Tibial nerve (tissue), 4 donors: Measurements from ENCODE around the gene ZFYVE28. TPM values are rescaled to one million over a fixed set of nuclear protein-coding genes. Genes with fewer than 3 reads are reported as not detected.

Source experiments
- DNase-seq, 2 donors: peaks; one replicate each; pipeline ENCODE4 v3.0.0-alpha.2; 2019; ENCODE audit warnings: low spot score in 2 of 2
- H3K27ac ChIP-seq, 4 donors: fragments of 200-600 bp; sonication (generic) in 3 of 4; one replicate each; pipeline ENCODE4 v1.5.1; 2017 to 2019; ENCODE audit warnings: mild to moderate bottlenecking in 1 of 4
- H3K27me3 ChIP-seq, 2 donors: fragments of 200-600 bp; sonication (generic) in 1 of 2; one replicate each; pipeline versions ENCODE4 v1.5.1 to v1.6.0; 2017 to 2019
- H3K36me3 ChIP-seq, 3 donors: fragments of 200-600 bp; sonication (generic); one replicate each; pipeline ENCODE4 v1.5.1; 2018 to 2019
- H3K4me1 ChIP-seq, 4 donors: fragments of 200-600 bp; sonication (generic) in 3 of 4; one replicate each; pipeline ENCODE4 v1.5.1; 2017 to 2019
- H3K4me3 ChIP-seq, 4 donors: fragments of 200-600 bp; sonication (generic) in 3 of 4; one replicate each; pipeline ENCODE4 v1.5.1; 2017 to 2019; ENCODE audit warnings: mild to moderate bottlenecking in 1 of 4, moderate library complexity in 1 of 4
- H3K9me3 ChIP-seq, 4 donors: fragments of 200-600 bp; sonication (generic) in 3 of 4; one replicate each; pipeline ENCODE4 v1.5.1; 2017 to 2019
- EP300 ChIP-seq, 2 donors: sonication (generic); formaldehyde crosslinking; IDR thresholded peaks; one replicate each; pipeline ENCODE4 v1.6.1; 2017; ENCODE audit warnings: antibody characterized with exemption in 2 of 2, mild to moderate bottlenecking in 1 of 2
- POLR2A ChIP-seq, 2 donors: fragments of 450-650 bp; IDR thresholded peaks; one replicate each; pipeline ENCODE4 v1.6.1; 2017; ENCODE audit warnings: antibody characterized with exemption in 2 of 2, mild to moderate bottlenecking in 2 of 2, moderate library complexity in 2 of 2
- WGBS, 2 donors: methylation state at CpG; one replicate each; pipeline ENCODE4 v1.1.5; 2018; 5-methylcytosine and 5-hydroxymethylcytosine counted together
- total RNA-seq, 4 donors: library from RNA; depleted of rRNA; stranded (reverse); fragments of >200 nt; gene quantifications; one replicate each; pipeline ENCODE4 v1.1.0, GENCODE V29; 2016
- TF ChIP-seq, protein P1 (sequence below), 5 experiments: fragments of 200-600 bp in 3 of 5; fragments of 450-650 bp in 2 of 5; sonication (generic) in 3 of 5; IDR thresholded peaks; one replicate each; pipeline ENCODE4 v1.5.1; 2016 to 2019; ENCODE audit warnings: antibody characterized with exemption in 5 of 5, mild to moderate bottlenecking in 3 of 5, moderate library complexity in 2 of 5

ZFYVE28 gene
- total RNA-seq, 4 donors from 2014 or later = 16.2 to 44.4 (median 26.5) TPM

DNA sequence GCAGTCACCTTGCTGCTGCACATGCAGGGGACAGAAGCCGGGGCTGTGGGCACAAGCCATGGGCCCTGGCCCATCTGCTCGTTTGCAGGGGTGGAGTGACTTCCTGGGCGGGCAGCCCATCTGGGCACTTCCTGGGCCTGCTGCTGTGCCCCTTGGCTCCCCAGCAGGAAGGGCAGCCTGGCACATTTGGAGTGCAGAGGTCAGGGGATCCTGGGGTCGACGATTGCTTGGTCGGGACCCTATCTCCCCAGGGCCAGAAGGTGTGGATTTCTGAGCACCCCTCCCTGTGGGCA, 145.7 kb downstream of the ZFYVE28 start:
- no peaks in the 10 kb centered on the region for H3K4me1 ChIP-seq
- TF ChIP-seq POLR2A (IDR thresholded peaks at IDR 0.05) = no peak
- no peak for TF ChIP-seq EP300 (IDR thresholded peaks at IDR 0.05)
- TF ChIP-seq, protein P1, sequence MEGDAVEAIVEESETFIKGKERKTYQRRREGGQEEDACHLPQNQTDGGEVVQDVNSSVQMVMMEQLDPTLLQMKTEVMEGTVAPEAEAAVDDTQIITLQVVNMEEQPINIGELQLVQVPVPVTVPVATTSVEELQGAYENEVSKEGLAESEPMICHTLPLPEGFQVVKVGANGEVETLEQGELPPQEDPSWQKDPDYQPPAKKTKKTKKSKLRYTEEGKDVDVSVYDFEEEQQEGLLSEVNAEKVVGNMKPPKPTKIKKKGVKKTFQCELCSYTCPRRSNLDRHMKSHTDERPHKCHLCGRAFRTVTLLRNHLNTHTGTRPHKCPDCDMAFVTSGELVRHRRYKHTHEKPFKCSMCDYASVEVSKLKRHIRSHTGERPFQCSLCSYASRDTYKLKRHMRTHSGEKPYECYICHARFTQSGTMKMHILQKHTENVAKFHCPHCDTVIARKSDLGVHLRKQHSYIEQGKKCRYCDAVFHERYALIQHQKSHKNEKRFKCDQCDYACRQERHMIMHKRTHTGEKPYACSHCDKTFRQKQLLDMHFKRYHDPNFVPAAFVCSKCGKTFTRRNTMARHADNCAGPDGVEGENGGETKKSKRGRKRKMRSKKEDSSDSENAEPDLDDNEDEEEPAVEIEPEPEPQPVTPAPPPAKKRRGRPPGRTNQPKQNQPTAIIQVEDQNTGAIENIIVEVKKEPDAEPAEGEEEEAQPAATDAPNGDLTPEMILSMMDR (IDR thresholded peaks at IDR 0.05) = no peak
- no peak overlapping the region for H3K27ac ChIP-seq
- H3K9me3 ChIP-seq = no peaks in the 10 kb centered on the region
- 71 to 73% methylated on average over 5 to 6 of the region's 6 CpGs for WGBS, 2 donors
- no peak overlapping the region for H3K4me3 ChIP-seq
- peaks cover 0 to 46% (median 0%) of the 10 kb centered on the region in 3 donors for H3K36me3 ChIP-seq
- DNase-seq = no peak
- no peaks in the 10 kb centered on the region for H3K27me3 ChIP-seq

DNA sequence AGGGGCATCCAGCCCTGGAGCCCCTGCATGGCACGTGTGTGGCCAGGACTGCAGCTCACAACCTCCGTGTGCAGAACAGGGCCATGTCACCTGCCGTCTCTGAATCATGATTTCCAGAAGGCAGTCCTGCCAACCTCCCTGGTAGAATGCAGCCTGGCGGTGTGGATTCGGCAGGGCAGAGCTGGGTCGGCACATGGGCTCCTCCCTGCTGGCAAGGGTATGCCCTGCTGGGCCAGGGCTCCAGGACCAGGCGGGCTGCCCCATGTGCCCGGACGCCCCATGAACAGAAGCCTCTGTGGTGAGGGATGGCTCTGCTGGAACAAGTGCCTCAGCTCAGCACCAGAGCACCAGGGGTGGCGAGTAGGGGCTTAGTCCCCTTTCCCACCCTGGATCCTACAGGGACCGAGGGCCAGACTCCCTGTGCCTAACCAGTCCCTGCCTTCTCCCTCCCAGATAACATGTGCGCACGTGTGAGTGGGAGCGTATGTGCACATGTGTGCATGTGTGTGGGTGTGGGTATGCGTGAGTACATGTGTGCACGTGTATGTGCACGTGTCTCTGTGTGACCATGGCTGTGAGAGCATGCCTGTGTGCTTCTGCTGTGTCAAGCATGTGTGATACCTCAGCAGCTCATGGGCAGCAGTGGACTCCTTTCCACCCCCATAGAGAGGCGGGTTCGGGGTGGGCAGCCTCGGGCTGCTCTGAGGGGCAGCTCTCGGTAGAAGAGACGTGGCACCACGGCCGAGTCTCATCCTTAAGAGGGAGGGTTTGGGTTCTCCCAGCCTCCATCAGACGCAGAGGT, 146.2 kb downstream of the ZFYVE28 start:
- H3K4me1 ChIP-seq = no peaks in the 10 kb centered on the region
- 87 to 88% methylated on average over 7 to 24 of the region's 25 CpGs for WGBS, 2 donors
- no peaks in the 10 kb centered on the region for H3K27me3 ChIP-seq
- H3K27ac ChIP-seq = no peak overlapping the region
- H3K4me3 ChIP-seq = no peak overlapping the region
- H3K9me3 ChIP-seq = no peaks in the 10 kb centered on the region
- no peak for DNase-seq
- TF ChIP-seq EP300 (IDR thresholded peaks at IDR 0.05) (no peak), POLR2A (IDR thresholded peaks at IDR 0.05) (no peak)
- TF ChIP-seq, protein P1 (IDR thresholded peaks at IDR 0.05) = no peak
- peaks cover 0 to 46% (median 0%) of the 10 kb centered on the region in 3 donors for H3K36me3 ChIP-seq

DNA sequence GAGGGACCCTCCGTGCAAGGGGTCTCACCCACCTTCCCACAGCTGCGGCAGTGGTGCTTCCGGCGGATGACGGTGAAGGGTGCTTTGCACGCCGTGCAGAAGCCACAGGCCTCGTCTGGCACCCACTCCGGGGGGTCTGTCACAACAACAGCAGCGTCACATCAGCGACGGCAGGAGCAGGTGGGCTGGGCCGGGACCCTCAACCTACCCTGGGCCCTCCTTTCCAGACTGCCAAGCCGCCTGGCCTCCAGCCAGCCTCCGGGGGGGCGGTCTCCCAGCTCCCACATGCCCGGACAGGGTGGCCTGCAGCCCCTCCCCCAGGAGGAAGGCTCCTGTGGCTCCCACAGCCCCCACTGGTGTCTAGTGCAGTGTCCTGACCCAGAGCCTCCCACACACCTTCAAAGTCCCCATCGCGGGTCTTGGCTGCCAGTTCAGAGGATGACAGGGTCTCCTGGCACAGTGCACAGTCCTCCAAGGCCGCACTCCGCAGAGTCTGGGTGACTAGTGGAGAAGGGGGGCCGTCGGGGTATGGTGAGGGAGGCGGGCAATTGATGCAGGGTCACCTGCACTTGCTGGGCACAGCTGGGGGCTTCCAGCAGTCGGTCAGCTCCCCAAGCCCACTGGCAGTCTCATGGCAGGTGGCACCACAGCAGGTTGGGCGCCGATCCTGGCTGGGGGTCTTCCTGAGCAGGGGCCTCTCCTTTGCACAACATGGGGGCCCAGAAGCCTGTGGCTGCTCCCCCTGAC, 147.0 kb downstream of the ZFYVE28 start:
- no peak for DNase-seq
- Histone ChIP-seq H3K9me3 (no peaks in the 10 kb centered on the region), H3K27ac (no peak overlapping the region), H3K27me3 (no peaks in the 10 kb centered on the region), H3K4me1 (peaks cover 0 to 6% (median 3%) of the 10 kb centered on the region in 4 donors), H3K36me3 (peaks cover 0 to 46% (median 0%) of the 10 kb centered on the region in 3 donors), H3K4me3 (no peak overlapping the region)
- TF ChIP-seq EP300 (IDR thresholded peaks at IDR 0.05) = no peak
- 82 to 88% methylated on average over 13 to 26 of the region's 27 CpGs for WGBS, 2 donors

DNA sequence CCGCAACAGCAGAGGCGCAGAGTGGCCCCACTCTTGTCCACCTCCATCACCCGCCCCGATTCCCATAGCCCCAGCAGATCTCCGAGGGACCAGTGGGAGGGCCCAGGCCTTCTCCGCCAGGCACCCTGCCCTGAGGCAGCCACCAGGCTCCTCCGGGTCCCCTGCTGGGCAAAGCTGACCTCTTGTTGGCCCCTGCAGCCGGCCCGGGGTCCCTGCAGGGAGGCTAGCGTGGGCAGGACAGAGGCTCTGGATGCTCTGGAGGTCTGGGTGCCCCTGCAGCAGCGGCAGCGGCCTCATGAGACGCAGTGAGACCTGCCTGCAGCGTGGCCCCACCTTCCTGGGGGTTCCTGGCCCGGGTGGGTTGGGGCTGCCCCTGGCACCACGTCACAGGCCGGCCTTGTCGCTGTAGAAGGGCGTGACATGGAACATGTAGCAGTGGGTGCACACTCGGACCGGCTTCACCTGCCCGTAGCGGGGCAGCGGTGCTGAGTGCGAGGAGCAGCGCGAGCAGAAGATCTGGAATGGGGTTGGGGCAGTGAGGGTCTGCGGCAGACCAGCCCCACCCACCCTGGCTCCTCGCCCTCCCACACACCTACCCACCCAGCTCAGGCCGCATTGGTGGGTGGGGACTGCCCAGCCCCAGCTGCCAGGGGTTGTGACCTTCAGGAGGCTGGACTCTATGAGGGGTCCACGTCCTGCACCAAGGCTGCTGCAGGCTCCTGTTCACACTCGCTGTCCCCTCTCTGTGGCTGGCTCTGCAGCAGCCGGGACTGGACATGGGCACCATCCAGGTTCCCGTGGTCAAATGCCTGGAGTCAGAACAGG, 147.9 kb downstream of the ZFYVE28 start:
- H3K4me1 ChIP-seq = peaks cover 0 to 15% (median 10%) of the 10 kb centered on the region in 4 donors
- peaks cover 0 to 46% (median 0%) of the 10 kb centered on the region in 3 donors for H3K36me3 ChIP-seq
- no peak overlapping the region for H3K4me3 ChIP-seq
- no peaks in the 10 kb centered on the region for H3K27me3 ChIP-seq
- WGBS, 2 donors = 79 to 81% methylated on average over 27 to 34 of the region's 34 CpGs
- DNase-seq = no peak
- TF ChIP-seq EP300 (IDR thresholded peaks at IDR 0.05) = no peak
- no peak for TF ChIP-seq POLR2A (IDR thresholded peaks at IDR 0.05)
- TF ChIP-seq, protein P1 (IDR thresholded peaks at IDR 0.05) = no peak
- no peaks in the 10 kb centered on the region for H3K9me3 ChIP-seq
- H3K27ac ChIP-seq = no peak overlapping the region

DNA sequence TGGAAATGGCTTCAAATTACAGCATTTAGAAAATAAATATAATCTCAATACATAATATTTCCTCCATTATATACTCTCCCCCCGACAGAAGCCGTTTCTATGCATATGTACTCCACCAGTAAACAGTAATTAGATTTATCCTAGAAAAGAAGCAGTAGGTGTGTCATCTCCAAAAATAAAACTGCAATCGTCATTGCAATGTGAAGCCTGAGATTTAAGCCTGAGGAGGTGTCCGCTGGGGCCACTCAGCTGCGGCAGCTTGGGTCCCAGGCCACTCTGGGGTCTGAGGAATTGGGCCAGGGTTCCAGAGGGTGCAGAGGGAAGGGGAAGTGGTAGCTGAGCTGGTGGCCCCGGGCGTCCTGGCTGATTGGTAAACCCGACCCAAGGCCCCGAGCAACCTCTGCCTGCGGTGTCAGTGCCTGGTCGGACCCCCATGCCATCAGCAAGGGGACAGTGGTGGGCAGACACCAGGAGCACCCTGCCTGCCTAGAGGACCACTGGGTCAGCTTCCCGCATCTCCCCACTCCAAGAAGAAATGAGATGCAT, 148.8 kb downstream of the ZFYVE28 start:
- TF ChIP-seq EP300 (IDR thresholded peaks at IDR 0.05) (no peak), POLR2A (IDR thresholded peaks at IDR 0.05) (no peak)
- TF ChIP-seq, protein P1 (IDR thresholded peaks at IDR 0.05) = no peak
- H3K4me1 ChIP-seq = peaks cover 0 to 24% (median 14%) of the 10 kb centered on the region in 4 donors
- peaks cover 0 to 46% (median 0%) of the 10 kb centered on the region in 3 donors for H3K36me3 ChIP-seq
- H3K4me3 ChIP-seq = no peak overlapping the region
- H3K9me3 ChIP-seq = no peaks in the 10 kb centered on the region
- H3K27me3 ChIP-seq = no peaks in the 10 kb centered on the region
- WGBS, 2 donors = 73 to 86% methylated on average over 12 of the region's 12 CpGs
- no peak for DNase-seq
- no peak overlapping the region for H3K27ac ChIP-seq
